Lower lobe of right lung (tissue), 2 donors: ENCODE data around the gene ATG16L1. TPM values are rescaled to one million over a fixed set of nuclear protein-coding genes. Genes with fewer than 3 reads are reported as not detected.

Experiments
- ATAC-seq, 2 donors: fragments of 200-7000 bp; cut with Tn5 transposase; one replicate each; pipeline ENCODE4 v1.9.1; 2020 to 2022; ENCODE audit warnings: mild to moderate bottlenecking in 2 of 2, moderate library complexity in 2 of 2
- DNase-seq: peaks from one replicate; pipeline ENCODE4 v3.0.0-alpha.2; 2020
- H3K27ac ChIP-seq: fragments of 200-600 bp; one replicate; pipeline ENCODE4 v1.8.0; 2022
- H3K27me3 ChIP-seq: fragments of 200-600 bp; one replicate; pipeline ENCODE4 v1.8.0; 2022; ENCODE audit warnings: low read depth
- H3K36me3 ChIP-seq: fragments of 200-600 bp; one replicate; pipeline ENCODE4 v1.8.0; 2022; ENCODE audit warnings: mild to moderate bottlenecking
- H3K4me1 ChIP-seq: fragments of 200-600 bp; one replicate; pipeline ENCODE4 v1.8.0; 2022
- H3K4me3 ChIP-seq: fragments of 200-600 bp; one replicate; pipeline ENCODE4 v1.8.0; 2022; ENCODE audit warnings: mild to moderate bottlenecking
- H3K9me3 ChIP-seq: fragments of 200-600 bp; one replicate; pipeline ENCODE4 v1.8.0; 2022
- CTCF ChIP-seq: fragments of 200-600 bp; IDR thresholded peaks from one replicate; pipeline ENCODE4 v1.8.0; 2022; ENCODE audit warnings: antibody characterized with exemption, mild to moderate bottlenecking
- intact Hi-C: fragments of 100-400 bp; cut with DNase I; formaldehyde crosslinking; loops from one replicate; pipeline ENCODE4 v1.11.0; 2022
- total RNA-seq: library from RNA; stranded (reverse); fragmentation: NEBNext Ultra II Directional; extraction: Animal tissue kit (Norgen Biotek cat#: 25700); gene quantifications from one replicate; pipeline ENCODE4 v1.2.1, GENCODE V29; 2021
- donor health status: DM: no; HTN: yes; CAD: no; lungs with severe emphysema.

Gene ATG16L1
- total RNA-seq, 1 donor from 2014 or later: 21.4 TPM

GRCh38 chr2:233259730-233260129 lies 8.3 kb downstream of the ATG16L1 start:
- ATAC-seq (no peak), DNase-seq (no peak)
- H3K36me3 ChIP-seq: peaks cover 100% of the 10 kb centered on the region
- TF ChIP-seq CTCF: no peak
- H3K27ac ChIP-seq: no peak overlapping the region
- intact Hi-C loops: loop anchor here (10.0 kb wide), 1 partner anchor 405 kb away; no protein-coding TSS in a partner anchor
- H3K4me1 ChIP-seq: peaks cover 10% of the 10 kb centered on the region
- no peaks in the 10 kb centered on the region for H3K9me3 ChIP-seq
- H3K27me3 ChIP-seq: no peaks in the 10 kb centered on the region
- no peak overlapping the region for H3K4me3 ChIP-seq

DNA sequence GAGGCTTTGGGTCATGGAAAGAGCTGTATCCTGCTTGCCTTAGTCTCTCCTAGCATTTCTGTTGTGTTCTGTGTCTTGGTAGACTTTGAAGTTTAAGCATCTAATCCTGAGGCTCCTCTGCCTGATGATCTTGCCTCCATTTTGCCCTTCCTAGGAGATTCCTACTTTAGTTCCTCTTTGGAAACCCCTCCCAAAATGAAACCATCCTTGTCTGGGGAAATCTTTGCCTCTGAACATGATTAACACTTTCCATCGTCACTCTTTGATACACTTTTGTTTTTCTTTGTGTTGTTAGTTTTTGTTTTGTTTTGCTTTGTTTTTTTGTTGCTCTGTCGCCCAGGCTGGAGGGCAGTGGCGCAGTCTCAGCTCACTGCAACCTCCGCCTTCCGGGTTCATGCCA lies 9.2 kb downstream of the ATG16L1 start:
- no peak for ATAC-seq
- Histone ChIP-seq H3K27me3 (no peaks in the 10 kb centered on the region), H3K4me3 (no peak overlapping the region), H3K4me1 (peaks cover under 1% of the 10 kb centered on the region), H3K36me3 (peaks cover 100% of the 10 kb centered on the region), H3K9me3 (no peaks in the 10 kb centered on the region), H3K27ac (no peak overlapping the region)
- TF ChIP-seq CTCF: no peak
- DNase-seq: no peak
- intact Hi-C loops: no loop called here

DNA sequence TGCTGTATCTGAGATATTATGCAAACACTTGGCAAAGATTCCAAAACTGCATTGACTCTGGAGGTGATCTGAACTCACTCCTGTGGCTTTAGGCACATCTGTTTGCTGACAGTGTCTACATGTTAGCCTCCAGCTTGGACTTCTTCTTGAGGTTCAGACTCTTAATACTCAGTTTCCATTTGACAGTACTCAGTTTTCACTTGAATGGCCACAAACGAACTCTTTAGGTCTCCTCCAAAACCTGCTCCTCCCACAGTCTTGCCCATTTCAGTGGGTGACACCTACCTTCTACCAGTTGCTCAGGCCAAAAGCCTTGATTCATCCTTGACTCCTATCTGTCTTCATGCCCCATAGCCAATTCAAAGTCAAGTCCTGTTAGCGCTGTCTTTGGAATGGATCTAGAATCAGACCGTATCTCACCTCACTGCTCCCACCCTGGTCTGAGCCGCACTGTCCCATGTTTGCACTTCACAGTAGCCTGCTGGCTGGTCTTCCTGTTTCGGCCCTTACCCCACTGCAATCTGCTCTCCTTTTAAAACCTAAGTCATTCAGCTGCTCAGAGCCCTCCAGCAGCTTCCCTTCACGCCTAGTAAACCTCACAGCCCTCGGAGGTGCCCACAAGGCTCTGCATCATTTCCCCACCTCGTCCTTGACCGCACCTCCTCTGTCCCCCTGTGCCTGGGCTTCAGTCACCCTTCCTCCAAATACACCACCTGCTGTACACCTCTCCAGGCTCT lies 10.5 kb downstream of the ATG16L1 start:
- Histone ChIP-seq H3K4me3 (no peak overlapping the region), H3K27me3 (no peaks in the 10 kb centered on the region), H3K27ac (no peak overlapping the region), H3K9me3 (no peaks in the 10 kb centered on the region), H3K36me3 (peaks cover 100% of the 10 kb centered on the region), H3K4me1 (no peaks in the 10 kb centered on the region)
- DNase-seq: no peak
- ATAC-seq: no peak
- intact Hi-C loops: no loop called here
- no peak for TF ChIP-seq CTCF

DNA sequence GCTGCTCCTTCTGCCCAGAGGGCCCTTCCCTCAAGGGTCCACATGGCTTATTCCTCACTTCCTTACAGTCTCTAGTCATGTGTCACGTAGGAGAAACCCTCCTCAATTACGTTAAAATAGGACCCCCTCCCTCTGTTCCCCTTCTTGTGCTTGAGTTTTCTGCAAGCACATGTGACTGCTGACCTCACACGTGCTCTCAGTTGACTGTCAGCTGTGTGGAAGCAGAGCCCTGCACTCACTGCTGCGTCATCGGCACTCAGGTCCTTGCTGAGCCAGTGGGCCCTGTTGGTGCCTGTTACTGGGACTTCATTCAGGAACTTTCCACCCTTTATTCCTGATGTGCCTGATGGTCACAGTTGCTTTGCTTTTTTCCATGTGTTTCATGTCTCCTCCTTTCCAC lies 11.1 kb downstream of the ATG16L1 start:
- Histone ChIP-seq H3K27ac (no peak overlapping the region), H3K27me3 (no peaks in the 10 kb centered on the region), H3K9me3 (no peaks in the 10 kb centered on the region), H3K36me3 (peaks cover 100% of the 10 kb centered on the region), H3K4me1 (no peaks in the 10 kb centered on the region), H3K4me3 (no peak overlapping the region)
- no peak for ATAC-seq
- DNase-seq: no peak
- TF ChIP-seq CTCF: no peak
- intact Hi-C loops: no loop called here

- Histone ChIP-seq H3K36me3 (peaks cover 100% of the 10 kb centered on the region), H3K4me3 (no peak overlapping the region), H3K27ac (no peak overlapping the region), H3K27me3 (no peaks in the 10 kb centered on the region), H3K9me3 (no peaks in the 10 kb centered on the region), H3K4me1 (no peaks in the 10 kb centered on the region)
- no peak for TF ChIP-seq CTCF
- DNase-seq: no peak
- intact Hi-C loops: no loop called here
- no peak for ATAC-seq
These were observed 11.6 kb downstream of the ATG16L1 start for GRCh38 chr2:233263045-233263570.
